CD4-positive, alpha-beta T cell treated with Interferon alpha-2 for 1 hour (primary cell): Measurements from ENCODE around the gene DTNB.
"Not testable (repeated sequence)": the region's sequence is repeated elsewhere in the genome, so short reads cannot be mapped to it uniquely, and the experiment has no call there.

Source experiments
- DNase-seq, 2 donors: peaks; one replicate each; pipeline ENCODE4 v3.0.0-alpha.2; 2020 to 2022

Gene DTNB

DNA sequence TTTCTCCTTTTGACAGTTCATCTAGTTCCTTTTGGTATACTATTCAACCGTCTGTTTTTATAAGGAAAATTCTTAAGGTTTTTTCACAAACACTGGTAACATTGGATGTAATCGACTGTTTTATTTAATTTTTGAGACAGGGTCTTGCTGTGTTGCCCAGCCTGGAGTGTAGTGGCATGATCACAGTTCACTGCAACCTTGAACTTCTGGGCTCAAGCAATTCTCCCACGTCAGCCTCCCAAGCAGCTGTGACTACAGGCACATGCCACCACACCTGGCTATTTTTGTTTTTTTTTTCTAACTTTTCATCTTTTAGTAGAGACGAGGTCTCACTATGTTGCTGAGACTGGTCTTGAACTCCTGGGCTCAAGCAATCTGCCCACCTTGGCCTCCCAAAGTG is 227.3 kb downstream of the DTNB start:
- no peak for DNase-seq

DNA sequence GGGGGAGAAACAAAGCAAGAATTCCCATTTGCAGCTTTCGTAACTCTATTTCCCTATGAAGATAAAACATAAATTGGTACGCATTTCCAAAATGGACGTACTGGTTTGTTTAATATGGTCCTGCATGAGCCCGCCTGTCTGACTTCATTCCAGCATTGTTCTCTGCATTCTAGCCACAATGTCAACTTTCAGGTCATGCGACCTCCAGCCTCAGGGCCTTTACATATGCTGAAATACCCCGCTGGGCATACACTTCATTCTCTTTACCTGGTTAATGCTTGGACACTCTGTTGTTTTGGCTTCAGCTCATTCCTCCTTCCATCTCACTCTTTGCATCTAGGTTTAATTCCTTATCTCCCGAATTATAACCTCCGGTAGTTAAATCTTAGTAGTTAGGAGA is 227.9 kb downstream of the DTNB start:
- DNase-seq, result no peak

DNA sequence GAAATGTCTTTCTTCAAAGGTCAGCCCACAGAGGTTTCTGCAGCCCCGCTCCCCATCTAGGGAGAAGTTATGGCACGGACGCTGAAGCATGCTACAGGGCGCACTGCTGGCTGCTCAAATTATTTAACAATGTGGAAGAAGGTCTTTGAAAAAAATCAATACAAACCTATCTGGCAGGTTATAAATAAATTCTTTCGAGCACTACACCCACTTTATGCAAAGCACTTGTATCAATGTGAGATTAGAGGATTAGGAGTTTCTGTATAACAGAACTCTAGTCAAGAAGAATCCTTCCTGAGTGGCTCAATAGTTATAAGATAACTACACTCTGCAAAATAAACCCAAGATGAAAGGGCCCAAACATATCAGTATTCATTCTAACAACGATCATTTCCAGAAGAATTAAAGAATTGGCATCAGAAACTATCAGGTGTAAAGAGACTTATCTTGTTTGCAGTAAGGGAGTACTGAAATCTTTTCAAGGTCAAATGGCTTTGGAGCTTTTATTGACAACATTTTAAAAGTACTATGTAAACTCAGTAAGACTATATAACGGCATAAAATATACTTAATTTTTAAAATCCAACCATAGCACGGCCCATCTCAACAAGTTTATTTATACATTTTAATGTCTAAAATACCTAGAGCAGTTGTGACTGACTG is 228.6 kb downstream of the DTNB start:
- no peak for DNase-seq

DNA sequence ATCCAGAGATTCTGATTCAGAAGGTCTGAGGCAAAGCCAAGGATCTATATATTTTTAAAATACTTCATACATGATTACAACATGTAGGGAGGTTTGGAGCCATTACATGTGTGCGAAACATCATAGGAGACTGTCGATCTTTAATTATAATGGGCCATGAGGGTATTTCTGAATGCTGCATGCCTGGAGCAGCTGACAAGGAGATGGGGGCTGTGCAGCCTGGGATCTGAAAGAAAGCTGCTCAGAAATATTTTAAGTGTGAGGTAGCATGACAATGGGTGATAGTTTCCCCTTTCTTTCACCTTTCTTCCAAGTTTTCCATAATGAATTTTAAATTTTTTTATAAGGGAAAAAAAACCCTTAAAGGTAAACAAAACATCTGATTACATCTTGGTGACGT is 229.6 kb downstream of the DTNB start:
- no peak for DNase-seq

DNA sequence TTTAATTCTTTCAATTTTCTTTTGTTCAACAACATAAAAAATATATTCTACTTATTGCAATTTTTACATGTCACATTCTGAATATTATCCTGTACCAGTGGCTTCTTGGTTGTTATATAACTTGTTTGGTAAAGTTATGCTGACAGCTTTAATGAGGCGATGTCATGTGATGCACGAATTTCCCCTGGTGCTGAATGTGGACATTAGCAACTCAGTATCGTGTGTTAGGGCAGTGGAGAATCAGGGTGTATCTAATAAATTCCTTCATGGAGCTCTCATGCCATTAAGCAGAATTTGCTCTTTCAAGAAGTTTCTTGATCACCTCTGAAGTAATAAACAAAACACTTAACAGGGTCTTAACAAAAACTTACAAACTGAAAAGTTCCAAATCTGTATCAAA is 232.0 kb downstream of the DTNB start:
- no peak for DNase-seq

DNA sequence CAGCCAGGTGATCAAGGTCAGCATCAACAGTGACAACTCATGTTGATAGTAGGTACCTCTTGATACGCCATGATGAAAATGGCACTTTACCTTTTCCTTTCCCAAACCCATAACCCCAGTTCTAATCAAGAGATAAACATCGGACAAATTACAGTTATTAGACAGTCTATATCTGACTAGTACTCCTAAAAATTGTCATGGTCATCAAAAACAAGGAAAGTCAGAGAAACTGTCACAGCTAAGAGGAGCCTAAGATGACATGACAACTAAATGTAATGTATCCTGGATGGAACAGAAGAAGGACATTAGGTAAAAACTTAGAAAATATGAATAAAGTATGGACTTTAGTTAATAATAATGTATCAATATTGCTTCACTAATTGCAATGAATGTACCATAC is 234.6 kb downstream of the DTNB start:
- DNase-seq, result no peak

DNA sequence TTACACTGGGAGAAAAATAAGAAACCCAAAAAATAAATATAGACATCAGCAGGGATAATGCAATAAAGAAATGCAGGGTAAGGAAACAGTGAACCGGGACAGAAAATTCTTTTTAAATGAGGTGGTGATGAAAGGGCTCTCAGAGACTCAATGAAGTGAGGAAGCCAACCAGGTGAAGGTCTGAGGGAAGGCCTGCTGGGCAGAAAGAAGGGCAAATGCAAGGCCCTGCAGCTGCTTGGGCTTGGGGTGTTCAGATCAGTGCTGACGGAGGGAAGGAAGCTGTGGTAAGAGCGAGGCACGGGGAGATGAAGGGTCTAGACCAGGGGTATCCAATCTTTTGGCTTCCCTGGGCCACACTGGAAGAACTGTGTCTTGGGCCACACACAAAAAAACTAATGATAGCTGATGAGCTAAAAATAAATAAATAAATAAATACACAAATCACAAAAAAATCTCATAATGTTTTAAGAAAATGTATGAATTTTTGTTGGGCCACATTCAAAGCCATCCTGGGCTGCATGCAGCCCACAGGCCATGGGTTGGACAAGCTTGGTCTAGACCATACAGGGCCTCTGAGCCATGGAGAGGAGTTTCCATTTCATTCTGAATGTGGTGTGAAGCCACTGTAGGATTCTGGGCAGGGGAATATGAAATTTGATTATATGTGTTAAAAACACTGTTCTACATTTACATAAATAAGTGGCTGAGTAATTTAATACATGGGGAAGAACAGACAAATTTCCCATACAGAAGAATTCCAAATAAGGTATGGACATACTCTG is 235.3 kb downstream of the DTNB start:
- DNase-seq, result no peak

DNA sequence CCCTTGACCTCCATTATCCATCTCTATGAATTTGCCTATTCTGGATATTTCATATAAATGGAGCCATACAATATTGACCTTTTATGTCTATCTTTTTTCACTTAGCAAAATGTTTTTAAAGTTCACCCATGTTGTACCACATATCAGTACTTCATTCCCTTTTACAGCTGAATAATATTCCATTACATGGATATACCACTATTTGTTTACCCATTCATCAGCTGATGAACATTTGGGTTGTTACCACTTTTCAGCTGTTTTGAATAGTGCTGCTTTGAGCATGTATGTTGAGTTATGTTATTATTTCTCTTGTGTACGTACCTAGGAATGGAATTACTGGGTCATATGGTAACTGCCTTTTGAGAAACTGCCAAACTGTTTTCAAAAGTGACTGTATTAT is 238.0 kb downstream of the DTNB start:
- DNase-seq, result no peak

DNA sequence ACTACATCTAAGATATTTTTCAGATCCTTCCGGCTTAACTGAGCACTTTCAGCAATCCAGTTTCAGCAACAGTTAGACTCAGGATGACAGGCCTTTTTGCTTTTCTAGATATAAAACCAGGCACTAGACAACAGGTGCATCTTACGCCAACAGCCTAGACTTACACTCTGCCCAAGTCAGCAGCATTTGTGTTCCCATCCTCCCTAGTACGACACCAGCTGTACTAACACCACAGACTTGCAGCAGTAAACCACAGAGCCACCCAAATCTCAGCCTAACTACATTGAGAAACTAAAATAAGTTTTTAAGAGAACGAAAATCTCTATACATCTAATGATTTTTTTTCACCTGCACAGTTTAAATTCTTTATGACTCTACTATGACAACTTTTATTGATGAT is 241.8 kb downstream of the DTNB start:
- DNase-seq, result no peak

DNA sequence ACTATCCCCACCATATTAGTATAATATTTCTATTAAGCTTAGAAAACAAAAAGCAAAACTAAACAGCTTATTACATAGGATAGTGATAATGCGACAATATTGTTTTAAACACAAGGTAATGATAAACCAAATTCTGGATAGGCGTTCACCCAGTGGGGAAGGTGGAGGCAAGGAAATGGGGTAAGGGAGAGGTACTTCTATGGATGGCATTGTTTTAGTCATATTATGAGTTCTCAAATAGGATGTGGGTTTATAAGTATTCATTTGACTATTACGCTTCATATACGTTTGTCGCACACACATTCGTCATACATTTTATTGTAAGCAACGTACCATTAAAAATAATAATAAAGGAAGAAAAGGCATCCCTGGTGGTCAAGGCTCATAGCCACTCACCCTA is 242.8 kb downstream of the DTNB start:
- no peak for DNase-seq

DNA sequence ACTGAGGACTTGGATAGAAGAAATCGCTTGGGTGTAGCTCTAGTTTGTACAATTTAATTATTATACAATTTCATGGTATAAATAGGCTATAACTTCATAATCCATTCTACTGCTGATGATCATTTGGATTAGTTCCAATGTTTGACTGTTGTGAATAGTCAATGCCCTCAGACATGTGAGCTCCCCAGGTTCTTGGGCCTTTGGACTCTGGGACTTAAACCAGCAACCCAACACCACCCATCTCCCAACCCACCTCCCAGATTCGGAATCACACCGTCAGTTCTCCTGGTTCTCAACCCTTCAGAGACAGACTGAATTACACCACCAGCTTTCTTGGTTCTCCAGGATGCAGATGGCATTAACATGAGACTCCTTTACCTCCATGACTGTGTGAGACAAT is 247.1 kb downstream of the DTNB start:
- no peak for DNase-seq

DNA sequence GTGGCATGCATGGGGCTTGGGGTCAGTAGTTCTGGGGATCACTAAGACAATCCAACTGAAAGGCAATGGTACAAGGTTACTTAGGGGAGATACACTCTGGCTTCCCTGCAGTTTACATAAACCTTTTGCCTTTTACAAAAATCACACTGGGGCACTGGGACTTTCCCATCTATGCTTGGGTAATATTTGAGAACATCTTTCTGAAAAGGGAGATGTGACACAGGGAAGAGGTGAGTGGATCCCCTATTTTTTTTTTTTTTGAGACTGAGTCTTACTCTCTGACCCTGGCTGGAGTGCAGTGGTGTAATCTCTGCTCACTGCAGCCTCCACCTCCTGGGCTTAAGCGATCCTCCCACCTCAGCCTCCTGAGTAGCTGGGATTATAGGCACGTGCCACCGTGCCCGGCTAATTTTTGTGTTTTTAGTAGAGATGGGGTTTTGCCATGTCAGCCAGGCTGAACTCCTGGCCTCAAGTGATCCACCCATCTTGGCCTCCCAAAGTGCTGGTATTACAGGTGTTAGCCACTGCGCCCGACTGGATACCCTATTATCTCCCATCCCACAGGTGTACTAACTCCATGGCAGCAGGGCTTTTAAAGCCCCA is 248.8 kb downstream of the DTNB start:
- no peak for DNase-seq

DNA sequence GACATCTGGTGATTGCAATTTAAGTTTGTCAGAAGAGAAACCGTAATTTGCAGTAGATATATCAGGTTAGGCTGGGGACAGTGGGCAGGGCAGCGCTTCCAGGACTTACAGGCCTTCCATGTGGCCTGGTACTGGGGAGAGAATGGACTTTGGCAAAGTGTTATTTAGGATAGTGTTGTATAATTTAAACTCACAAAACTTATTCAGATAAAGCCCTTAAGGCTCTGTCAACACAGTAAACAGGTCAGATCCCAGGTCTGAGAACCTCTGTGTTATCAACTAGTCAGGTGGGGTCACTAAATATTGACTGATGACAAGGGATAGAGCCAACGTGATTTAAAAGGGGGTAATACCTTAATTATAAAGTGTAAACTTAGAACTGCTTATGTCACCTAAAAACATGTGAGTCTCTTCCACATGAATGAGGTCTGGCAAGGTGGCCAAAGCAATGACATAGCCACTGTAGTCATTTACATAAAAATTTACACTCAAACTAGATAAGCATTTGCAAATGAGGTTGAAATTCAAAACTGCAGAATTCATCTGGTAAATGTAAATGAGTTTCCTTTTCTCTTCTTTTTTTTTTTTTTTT is 251.5 kb downstream of the DTNB start:
- DNase-seq, result no peak

DNA sequence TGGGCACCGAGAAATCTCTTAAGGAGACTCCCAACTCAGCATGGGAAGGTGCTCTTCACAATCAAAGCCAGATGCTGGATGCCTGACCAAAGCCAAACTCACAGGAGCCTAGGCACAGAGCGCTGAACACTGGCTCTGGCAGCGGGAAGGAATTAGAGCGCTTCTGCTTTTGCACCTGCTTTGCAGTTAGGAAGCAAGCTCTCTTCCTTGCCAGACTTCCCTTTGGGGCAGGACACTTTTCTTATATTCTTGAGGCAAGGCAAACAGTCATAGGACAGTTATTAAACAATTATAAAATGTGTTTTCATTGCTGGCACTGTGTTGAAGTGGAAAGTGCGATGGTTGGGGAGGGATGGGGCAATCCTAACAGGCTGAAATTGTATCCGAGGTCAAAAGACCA is 252.1 kb downstream of the DTNB start:
- no peak for DNase-seq

DNA sequence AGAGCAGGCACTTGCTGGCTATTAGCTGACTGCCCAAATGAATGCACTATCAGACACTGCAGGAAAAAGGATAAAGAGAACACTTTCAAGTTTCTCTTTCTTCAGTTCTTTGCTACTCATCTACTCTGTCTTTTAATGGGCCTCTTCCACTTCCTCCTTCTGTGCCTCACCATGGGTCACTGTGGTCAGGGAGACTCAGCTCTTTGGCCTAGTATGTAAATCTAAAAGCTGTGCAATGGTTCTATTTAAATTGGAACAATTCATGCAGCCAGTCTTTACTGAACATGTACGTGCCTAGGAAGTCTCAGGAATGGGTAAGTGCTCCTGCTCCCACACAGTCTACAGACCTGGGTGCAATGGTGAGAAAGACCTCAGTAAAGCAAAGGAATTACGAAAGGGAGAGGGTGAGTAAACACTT is 252.5 kb downstream of the DTNB start:
- peak in 1 of 2 donors; percentile 29 for DNase-seq

DNA sequence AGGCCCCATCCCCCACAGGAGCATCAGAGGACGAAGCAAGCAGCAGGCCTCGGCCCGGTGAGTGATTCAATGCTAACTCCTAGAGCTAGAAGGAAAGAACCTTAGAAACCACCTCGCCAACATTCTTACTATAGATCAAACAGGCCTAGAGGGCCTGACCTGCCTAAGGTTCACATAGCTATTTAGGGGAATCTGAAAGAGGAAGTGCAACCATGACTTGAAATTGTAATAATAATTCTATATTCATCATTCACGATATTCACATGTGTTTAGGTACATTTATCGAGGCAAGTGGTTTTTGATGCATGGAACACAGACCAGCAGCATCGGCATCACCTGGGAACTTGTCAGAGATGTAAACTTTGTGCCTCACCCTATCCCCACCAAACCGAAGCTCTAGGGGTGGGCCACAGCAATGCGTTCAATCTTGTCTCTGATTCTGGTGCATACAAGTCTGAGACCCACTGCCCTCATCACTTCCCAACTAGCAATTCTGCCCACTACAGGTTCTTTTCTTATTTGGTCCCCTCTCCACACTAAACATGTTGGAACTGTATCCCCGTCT is 253.6 kb downstream of the DTNB start:
- DNase-seq, result peak in 1 of 2 donors; percentile 74

DNA sequence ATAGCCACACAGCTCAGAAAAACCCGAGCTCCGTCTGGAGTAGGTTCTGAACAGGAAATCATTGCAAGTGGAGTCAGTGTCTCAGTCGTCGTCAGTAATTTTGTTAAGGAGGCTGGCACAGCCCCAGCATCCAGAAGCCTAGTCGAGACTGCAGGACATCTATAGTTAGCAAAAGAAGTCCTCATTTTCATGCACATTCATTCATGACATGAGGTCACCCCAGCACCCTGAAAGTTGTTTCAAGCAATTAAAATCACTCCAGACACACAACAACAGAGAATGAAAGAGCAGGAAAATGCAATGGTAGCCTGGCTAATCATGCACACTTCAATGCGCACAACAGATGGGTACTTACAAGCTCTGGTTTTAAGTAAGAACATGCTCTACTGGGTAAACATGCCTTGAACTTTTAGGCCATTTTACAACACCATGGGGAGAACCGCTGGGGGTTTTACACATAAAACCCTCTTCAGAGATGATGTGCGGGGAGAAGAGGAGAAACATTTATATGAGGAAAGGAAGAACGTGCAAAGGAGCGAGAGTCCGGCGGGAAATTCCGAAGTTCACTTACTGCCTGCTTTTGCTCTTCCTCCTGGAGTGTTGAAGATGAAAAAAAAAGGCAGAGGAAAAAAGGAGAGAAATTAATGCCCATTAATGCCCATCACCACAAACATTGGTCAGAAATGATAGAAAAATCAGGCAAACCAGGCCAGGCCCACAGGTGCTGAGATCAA is 254.3 kb downstream of the DTNB start:
- no peak for DNase-seq

DNA sequence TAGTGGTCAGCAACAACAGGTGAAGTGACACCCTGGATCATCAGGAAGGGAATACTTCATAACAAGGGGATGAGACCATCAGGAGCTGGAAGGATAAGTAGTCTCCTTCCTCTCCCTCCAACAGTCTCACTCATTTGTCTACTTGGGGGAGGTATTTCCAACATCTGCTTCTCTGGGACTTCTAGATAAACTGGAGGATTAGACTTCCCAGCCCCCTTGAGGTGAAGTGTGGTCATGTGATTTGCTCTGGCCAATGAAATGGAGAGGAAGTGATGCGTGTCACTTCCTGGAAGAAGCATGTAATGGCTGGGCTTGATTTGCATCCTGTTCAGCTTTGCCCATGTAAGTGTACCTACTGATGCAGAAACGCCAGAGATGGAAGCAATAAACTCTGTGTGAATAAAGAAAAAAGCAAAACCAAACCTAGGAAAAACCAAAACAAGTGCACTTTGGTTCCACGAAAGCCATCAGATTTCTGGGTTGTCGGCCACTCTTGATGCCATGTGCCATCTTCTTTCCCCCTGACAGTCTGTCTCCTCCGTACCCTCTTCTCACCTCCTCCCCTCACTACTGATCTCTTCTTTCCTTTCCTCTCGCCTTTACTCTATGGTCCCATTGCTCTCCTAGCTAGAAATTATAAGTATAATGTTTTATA is 255.5 kb downstream of the DTNB start:
- DNase-seq, result peak in 1 of 2 donors; percentile 46

DNA sequence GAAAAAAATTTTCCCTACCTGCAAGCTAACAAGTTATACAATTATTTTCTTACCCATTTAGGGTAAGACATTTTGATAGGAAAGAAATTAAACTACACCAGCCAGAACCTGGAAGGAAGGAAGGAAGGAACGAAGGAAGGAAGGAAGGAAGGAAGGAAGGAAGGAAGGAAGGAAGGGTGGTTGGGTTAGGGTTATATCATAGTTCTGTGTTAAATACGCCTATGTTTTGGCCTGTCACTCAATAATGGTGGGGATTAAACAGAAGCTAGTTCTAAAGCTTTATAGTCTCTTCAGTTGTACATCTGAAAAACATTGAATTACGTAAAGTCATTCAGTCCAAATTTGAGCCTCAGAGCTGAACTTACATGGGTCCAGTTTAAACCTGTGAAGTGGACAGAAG is 256.7 kb downstream of the DTNB start:
- no peak for DNase-seq

DNA sequence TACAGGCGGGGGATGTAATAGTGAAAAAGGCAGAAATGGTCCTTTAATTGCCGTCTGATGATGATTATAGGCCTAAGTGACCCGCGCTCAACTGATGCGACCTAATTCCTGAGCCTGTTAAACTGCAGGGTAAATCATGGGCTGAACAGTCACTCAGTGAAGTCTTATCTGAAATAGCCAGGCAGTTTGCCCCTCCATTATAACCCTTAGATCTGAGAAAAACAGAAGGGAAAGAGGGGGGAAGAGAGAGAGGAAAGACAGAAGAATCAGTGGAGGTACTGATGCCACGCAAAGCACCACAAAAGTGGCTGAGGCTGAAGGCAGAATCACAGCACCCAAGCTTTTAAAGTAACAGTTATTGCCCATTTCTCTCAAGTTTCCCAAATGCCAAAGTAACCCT is 258.6 kb downstream of the DTNB start:
- no peak for DNase-seq

DNA sequence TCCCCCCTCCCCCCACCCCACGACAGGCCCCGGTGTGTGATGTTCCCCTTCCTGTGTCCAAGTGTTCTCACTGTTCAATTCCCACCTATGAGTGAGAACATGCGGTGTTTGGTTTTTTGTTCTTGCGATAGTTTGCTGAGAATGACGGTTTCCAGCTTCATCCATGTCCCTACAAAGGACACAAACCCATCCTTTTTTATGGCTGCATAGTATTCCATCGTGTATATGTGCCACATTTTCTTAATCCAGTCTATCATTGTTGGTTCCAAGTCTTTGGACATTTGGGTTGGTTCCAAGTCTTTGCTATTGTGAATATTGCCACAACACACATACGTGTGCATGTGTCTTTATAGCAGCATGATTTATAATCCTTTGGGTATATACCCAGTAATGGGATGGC is 260.0 kb downstream of the DTNB start:
- not testable (repeated sequence) for DNase-seq

DNA sequence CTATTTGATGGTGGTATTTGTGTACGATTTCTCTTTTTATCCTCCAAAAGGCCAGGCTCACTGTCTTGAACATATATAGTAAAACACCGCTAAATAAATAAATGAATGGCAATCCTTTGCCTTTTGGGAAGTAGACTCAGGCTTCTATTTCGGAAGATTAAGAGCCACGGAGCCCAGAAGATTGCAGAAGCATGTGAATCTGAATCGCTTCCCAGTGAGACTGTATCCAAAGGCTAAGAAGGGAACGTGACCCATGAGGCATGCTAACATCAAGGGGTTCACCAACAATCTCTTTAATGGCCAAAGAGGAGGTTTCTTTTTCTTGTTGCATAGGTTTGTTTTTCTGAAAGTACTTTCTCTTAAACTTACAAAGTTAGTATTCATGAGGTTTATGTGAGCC is 261.6 kb downstream of the DTNB start:
- no peak for DNase-seq
